HEK293 (cell line): ENCODE measurements around the gene USHBP1.
A peak's percentile ranks its signal among the peaks of the same experiment; 100 is the strongest.

Experiments used
- ATF2 ChIP-seq: fragments of 450-650 bp; formaldehyde crosslinking; IDR thresholded peaks from 2 replicates; pipeline ENCODE4 v1.5.1; 2016; ENCODE audit warnings: missing biosample characterization, missing genetic modification characterization, low read depth
- GLIS1 ChIP-seq: fragments of 450-650 bp; formaldehyde crosslinking; IDR thresholded peaks from 2 replicates; pipeline ENCODE4 v1.5.1; 2016; ENCODE audit warnings: missing biosample characterization, missing genetic modification characterization
- HOXA7 ChIP-seq: sonication (generic); formaldehyde crosslinking; IDR thresholded peaks from 2 replicates; pipeline ENCODE4 v1.8.1; 2022; ENCODE audit warnings: missing genetic modification reagents, borderline replicate concordance
- INSM2 ChIP-seq: fragments of 450-650 bp; formaldehyde crosslinking; IDR thresholded peaks from 2 replicates; pipeline ENCODE4 v1.5.1; 2016; ENCODE audit warnings: missing biosample characterization, missing genetic modification characterization
- PRDM10 ChIP-seq: fragments of 450-650 bp; formaldehyde crosslinking; IDR thresholded peaks from 2 replicates; pipeline ENCODE4 v1.5.1; 2016; ENCODE audit warnings: missing biosample characterization, missing genetic modification characterization
- RBAK ChIP-seq: fragments of 450-650 bp; formaldehyde crosslinking; IDR thresholded peaks from 2 replicates; pipeline ENCODE4 v1.5.1; 2016; ENCODE audit warnings: missing biosample characterization, missing genetic modification characterization
- TCF7L2 ChIP-seq: IDR thresholded peaks from 2 replicates; pipeline ENCODE4 v1.6.1; 2011; ENCODE audit warnings: low read depth, mild to moderate bottlenecking, inconsistent platforms, low read length, moderate library complexity, borderline replicate concordance
- ZBTB11 ChIP-seq: fragments of 450-650 bp; formaldehyde crosslinking; conservative IDR thresholded peaks from 2 replicates; pipeline ENCODE4 v1.5.1; 2016; ENCODE audit warnings: low read depth, missing biosample characterization, missing genetic modification characterization
- ZBTB17 ChIP-seq: fragments of 450-650 bp; formaldehyde crosslinking; IDR thresholded peaks from 2 replicates; pipeline ENCODE4 v1.5.1; 2016; ENCODE audit warnings: missing biosample characterization, missing genetic modification characterization
- ZBTB21 ChIP-seq: fragments of 450-650 bp; formaldehyde crosslinking; IDR thresholded peaks from 2 replicates; pipeline ENCODE4 v1.5.1; 2017; ENCODE audit warnings: missing biosample characterization, missing genetic modification characterization
- ZBTB49 ChIP-seq: fragments of 450-650 bp; formaldehyde crosslinking; IDR thresholded peaks from 2 replicates; pipeline ENCODE4 v1.5.1; 2016; ENCODE audit warnings: missing biosample characterization, missing genetic modification characterization, low read depth
- ZIC2 ChIP-seq: fragments of 450-650 bp; formaldehyde crosslinking; IDR thresholded peaks from 2 replicates; pipeline ENCODE4 v1.5.1; 2016; ENCODE audit warnings: missing biosample characterization, missing genetic modification characterization
- ZNF133 ChIP-seq: fragments of 450-650 bp; formaldehyde crosslinking; IDR thresholded peaks from 2 replicates; pipeline ENCODE4 v1.5.1; 2016; ENCODE audit warnings: missing biosample characterization, missing genetic modification characterization
- ZNF140 ChIP-seq: fragments of 450-650 bp; formaldehyde crosslinking; IDR thresholded peaks from 2 replicates; pipeline ENCODE4 v1.5.1; 2016; ENCODE audit warnings: missing biosample characterization, missing genetic modification characterization
- ZNF311 ChIP-seq: fragments of 450-650 bp; formaldehyde crosslinking; IDR thresholded peaks from 2 replicates; pipeline ENCODE4 v1.5.1; 2017; ENCODE audit warnings: missing biosample characterization, missing genetic modification characterization, borderline replicate concordance
- ZNF335 ChIP-seq: fragments of 450-650 bp; formaldehyde crosslinking; conservative IDR thresholded peaks from 2 replicates; pipeline ENCODE4 v1.5.1; 2016; ENCODE audit warnings: missing biosample characterization, missing genetic modification characterization
- ZNF580 ChIP-seq: fragments of 450-650 bp; formaldehyde crosslinking; IDR thresholded peaks from 2 replicates; pipeline ENCODE4 v1.5.1; 2016; ENCODE audit warnings: missing biosample characterization, missing genetic modification characterization
- ZNF585B ChIP-seq: fragments of 450-650 bp; formaldehyde crosslinking; IDR thresholded peaks from 2 replicates; pipeline ENCODE4 v1.5.1; 2016; ENCODE audit warnings: missing biosample characterization, missing genetic modification characterization
- ZNF600 ChIP-seq: fragments of 450-650 bp; formaldehyde crosslinking; IDR thresholded peaks from 2 replicates; pipeline ENCODE4 v1.5.1; 2016; ENCODE audit warnings: missing biosample characterization, missing genetic modification characterization
- ZNF629 ChIP-seq: fragments of 450-650 bp; formaldehyde crosslinking; IDR thresholded peaks from 2 replicates; pipeline ENCODE4 v1.5.1; 2017; ENCODE audit warnings: missing biosample characterization, missing genetic modification characterization
- ZNF677 ChIP-seq: fragments of 450-650 bp; IDR thresholded peaks from 2 replicates; pipeline ENCODE4 v1.5.0; 2018; ENCODE audit warnings: missing biosample characterization, mild to moderate bottlenecking, missing genetic modification characterization, moderate library complexity
- ZSCAN4 ChIP-seq: fragments of 450-650 bp; formaldehyde crosslinking; IDR thresholded peaks from 2 replicates; pipeline ENCODE4 v1.5.1; 2017; ENCODE audit warnings: missing biosample characterization, missing genetic modification characterization

Gene USHBP1

GRCh38 chr19:17282488-17283125, 18.1 kb upstream of the USHBP1 start (continued):
- TF ChIP-seq INSM2 (tag by site-specific recombination) (no peak), ZNF140 (tag by site-specific recombination) (no peak), ZNF585B (no peak), ZNF133 (tag by site-specific recombination) (no peak), GLIS1 (tag by site-specific recombination) (peak; percentile 82), ZBTB17 (tag by site-specific recombination) (peak; percentile 90), ATF2 (tag by site-specific recombination) (no peak), ZNF600 (tag by site-specific recombination) (peak; percentile 89), ZBTB11 (no peak), ZNF335 (tag by site-specific recombination) (no peak), TCF7L2 (no peak), HOXA7 (CRISPR knock-in tag) (no peak), ZNF677 (no peak), ZBTB49 (no peak), ZNF580 (tag by site-specific recombination) (no peak), ZNF629 (tag by site-specific recombination) (peak; percentile 37; the same call in 1 of the 2 replicates), ZSCAN4 (tag by site-specific recombination) (no peak), ZBTB21 (tag by site-specific recombination) (no peak), RBAK (tag by site-specific recombination) (no peak), ZIC2 (tag by site-specific recombination) (peak; percentile 94), ZNF311 (tag by site-specific recombination) (no peak), PRDM10 (tag by site-specific recombination) (peak; percentile 78)
